Measurements from ENCODE around the gene ADAP1.

GRCh38 chr7:883055-884021 is 71.1 kb downstream of the ADAP1 start:
- TF ChIP-seq CAMTA2 (CRISPR knock-in tag; IDR thresholded peaks at IDR 0.05; ENCODE audit: borderline replicate concordance) = no peak
- TF ChIP-seq, protein P1, sequence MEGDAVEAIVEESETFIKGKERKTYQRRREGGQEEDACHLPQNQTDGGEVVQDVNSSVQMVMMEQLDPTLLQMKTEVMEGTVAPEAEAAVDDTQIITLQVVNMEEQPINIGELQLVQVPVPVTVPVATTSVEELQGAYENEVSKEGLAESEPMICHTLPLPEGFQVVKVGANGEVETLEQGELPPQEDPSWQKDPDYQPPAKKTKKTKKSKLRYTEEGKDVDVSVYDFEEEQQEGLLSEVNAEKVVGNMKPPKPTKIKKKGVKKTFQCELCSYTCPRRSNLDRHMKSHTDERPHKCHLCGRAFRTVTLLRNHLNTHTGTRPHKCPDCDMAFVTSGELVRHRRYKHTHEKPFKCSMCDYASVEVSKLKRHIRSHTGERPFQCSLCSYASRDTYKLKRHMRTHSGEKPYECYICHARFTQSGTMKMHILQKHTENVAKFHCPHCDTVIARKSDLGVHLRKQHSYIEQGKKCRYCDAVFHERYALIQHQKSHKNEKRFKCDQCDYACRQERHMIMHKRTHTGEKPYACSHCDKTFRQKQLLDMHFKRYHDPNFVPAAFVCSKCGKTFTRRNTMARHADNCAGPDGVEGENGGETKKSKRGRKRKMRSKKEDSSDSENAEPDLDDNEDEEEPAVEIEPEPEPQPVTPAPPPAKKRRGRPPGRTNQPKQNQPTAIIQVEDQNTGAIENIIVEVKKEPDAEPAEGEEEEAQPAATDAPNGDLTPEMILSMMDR (CRISPR knock-in tag; IDR thresholded peaks at IDR 0.05) = no peak; the same call in 1 of the 2 replicates
- TF ChIP-seq, protein P2, sequence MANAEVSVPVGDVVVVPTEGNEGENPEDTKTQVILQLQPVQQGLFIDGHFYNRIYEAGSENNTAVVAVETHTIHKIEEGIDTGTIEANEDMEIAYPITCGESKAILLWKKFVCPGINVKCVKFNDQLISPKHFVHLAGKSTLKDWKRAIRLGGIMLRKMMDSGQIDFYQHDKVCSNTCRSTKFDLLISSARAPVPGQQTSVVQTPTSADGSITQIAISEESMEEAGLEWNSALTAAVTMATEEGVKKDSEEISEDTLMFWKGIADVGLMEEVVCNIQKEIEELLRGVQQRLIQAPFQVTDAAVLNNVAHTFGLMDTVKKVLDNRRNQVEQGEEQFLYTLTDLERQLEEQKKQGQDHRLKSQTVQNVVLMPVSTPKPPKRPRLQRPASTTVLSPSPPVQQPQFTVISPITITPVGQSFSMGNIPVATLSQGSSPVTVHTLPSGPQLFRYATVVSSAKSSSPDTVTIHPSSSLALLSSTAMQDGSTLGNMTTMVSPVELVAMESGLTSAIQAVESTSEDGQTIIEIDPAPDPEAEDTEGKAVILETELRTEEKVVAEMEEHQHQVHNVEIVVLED (CRISPR knock-in tag; IDR thresholded peaks at IDR 0.05; ENCODE audit: borderline replicate concordance) = no peak
